H9 (cell line): ENCODE results near the gene EPHB2. TPM values are rescaled to one million over a fixed set of nuclear protein-coding genes. Genes with fewer than 3 reads are reported as not detected.

Experiments used
- DNase-seq: peaks from one replicate; pipeline ENCODE4 v3.0.0-alpha.2; 2017
- H2AFZ ChIP-seq: one replicate; pipeline ENCODE4 v1.6.1; 2013; ENCODE audit warnings: mild to moderate bottlenecking, low read length, control low read depth, moderate library complexity
- H2AK5ac ChIP-seq: 2 replicates; pipeline ENCODE4 v1.6.1; 2013; ENCODE audit warnings: low read length, control low read depth, mixed read lengths; ENCODE audit not compliant: insufficient read length
- H2BK120ac ChIP-seq: one replicate; pipeline ENCODE4 v1.6.1; 2013; ENCODE audit warnings: low read depth, mild to moderate bottlenecking, low read length, control low read depth, inconsistent platforms; ENCODE audit not compliant: poor library complexity, severe bottlenecking
- H2BK12ac ChIP-seq: 2 replicates; pipeline ENCODE4 v1.6.1; 2013; ENCODE audit warnings: low read length, control low read depth, mixed read lengths, low read depth; ENCODE audit not compliant: insufficient read length
- H2BK15ac ChIP-seq: 2 replicates; pipeline ENCODE4 v1.6.1; 2013; ENCODE audit warnings: low read depth, low read length, control low read depth
- H2BK20ac ChIP-seq: one replicate; pipeline ENCODE4 v1.6.1; 2013; ENCODE audit warnings: low read depth, mild to moderate bottlenecking, low read length, control low read depth, inconsistent platforms; ENCODE audit not compliant: poor library complexity, severe bottlenecking
- H2BK5ac ChIP-seq: 2 replicates; pipeline ENCODE4 v1.6.1; 2013; ENCODE audit warnings: low read length, control low read depth, mixed read lengths; ENCODE audit not compliant: insufficient read length
- H3K14ac ChIP-seq: 2 replicates; pipeline ENCODE4 v1.6.1; 2013; ENCODE audit warnings: low read length, control low read depth; ENCODE audit not compliant: insufficient read depth
- H3K18ac ChIP-seq: 2 replicates; pipeline ENCODE4 v1.6.1; 2013; ENCODE audit warnings: low read depth, mild to moderate bottlenecking, mixed read lengths, low read length, control low read depth; ENCODE audit not compliant: insufficient read length
- H3K23ac ChIP-seq: 2 replicates; pipeline ENCODE4 v1.6.1; 2013; ENCODE audit warnings: low read length, control low read depth, mixed read lengths, low read depth; ENCODE audit not compliant: insufficient read length
- H3K23me2 ChIP-seq: 2 replicates; pipeline ENCODE4 v1.6.1; 2013; ENCODE audit warnings: low read depth, mild to moderate bottlenecking, mixed read lengths, low read length, control low read depth; ENCODE audit not compliant: insufficient read length, poor library complexity, severe bottlenecking
- H3K27ac ChIP-seq: 2 replicates; pipeline ENCODE4 v1.5.1; 2013; ENCODE audit warnings: low read length, control low read depth, mixed read lengths, low read depth; ENCODE audit not compliant: insufficient read length
- H3K27me3 ChIP-seq: 2 replicates; pipeline ENCODE4 v1.6.1; 2013; ENCODE audit warnings: low read length, control low read depth, inconsistent platforms; ENCODE audit not compliant: insufficient read depth
- H3K4ac ChIP-seq: 2 replicates; pipeline ENCODE4 v1.6.1; 2013; ENCODE audit warnings: low read depth, mild to moderate bottlenecking, control low read depth, inconsistent platforms, low read length, moderate library complexity
- H3K4me1 ChIP-seq: 2 replicates; pipeline ENCODE4 v1.6.1; 2013; ENCODE audit warnings: low read length, control low read depth, inconsistent platforms; ENCODE audit not compliant: insufficient read depth
- H3K4me2 ChIP-seq: 2 replicates; pipeline ENCODE4 v1.6.1; 2013; ENCODE audit warnings: low read length, control low read depth, mixed read lengths; ENCODE audit not compliant: insufficient read length, insufficient read depth
- H3K56ac ChIP-seq: 2 replicates; pipeline ENCODE4 v1.6.1; 2013; ENCODE audit warnings: low read depth, mild to moderate bottlenecking, mixed read lengths, low read length, control low read depth; ENCODE audit not compliant: insufficient read length
- H3K79me1 ChIP-seq: 2 replicates; pipeline ENCODE4 v1.6.1; 2013; ENCODE audit warnings: low read depth, mild to moderate bottlenecking, moderate library complexity, low read length, control low read depth, inconsistent platforms; ENCODE audit not compliant: insufficient read depth, poor library complexity, severe bottlenecking
- H3K79me2 ChIP-seq: 2 replicates; pipeline ENCODE4 v1.6.1; 2013; ENCODE audit warnings: low read length, control low read depth, inconsistent platforms; ENCODE audit not compliant: insufficient read depth
- H3K9ac ChIP-seq: 2 replicates; pipeline ENCODE4 v1.6.1; 2013; ENCODE audit warnings: low read length, control low read depth, mixed read lengths; ENCODE audit not compliant: insufficient read length; ENCODE audit errors: extremely low read depth
- H3K9me3 ChIP-seq: one replicate; pipeline ENCODE4 v1.6.1; 2013; ENCODE audit warnings: low read depth, low read length, inconsistent platforms; ENCODE audit not compliant: control insufficient read depth
- H3T11ph ChIP-seq: one replicate; pipeline ENCODE4 v1.6.1; 2013; ENCODE audit warnings: mild to moderate bottlenecking, low read length, control low read depth, inconsistent platforms
- H4K20me1 ChIP-seq: one replicate; pipeline ENCODE4 v1.6.1; 2013; ENCODE audit not compliant: control insufficient read depth, insufficient read length, insufficient read depth
- H4K5ac ChIP-seq: 2 replicates; pipeline ENCODE4 v1.6.1; 2013; ENCODE audit warnings: low read depth, mild to moderate bottlenecking, mixed read lengths, low read length, control low read depth; ENCODE audit not compliant: insufficient read length
- H4K8ac ChIP-seq: replicated peaks from 2 replicates; pipeline ENCODE4 v1.6.1; 2013; ENCODE audit warnings: low read length, control low read depth, mixed read lengths, low read depth; ENCODE audit not compliant: insufficient read length
- H4K91ac ChIP-seq: 2 replicates; pipeline ENCODE4 v1.6.1; 2013; ENCODE audit warnings: low read depth, mild to moderate bottlenecking, moderate library complexity, mixed read lengths, low read length, control low read depth; ENCODE audit not compliant: insufficient read length
- H3K27ac Mint-ChIP-seq, 3 experiments: 2 replicates in 2 of 3; 3 replicates in 1 of 3; pipeline ENCODE4 v1.8.0; 2020 to 2021; ENCODE audit warnings: mixed read lengths in 3 of 3, mild to moderate bottlenecking in 1 of 3, moderate library complexity in 1 of 3
- H3K27me3 Mint-ChIP-seq: 2 replicates; pipeline ENCODE4 v1.8.0; 2021; ENCODE audit warnings: low read depth, mild to moderate bottlenecking, moderate library complexity, mixed read lengths
- H3K36me3 Mint-ChIP-seq, 3 experiments: 2 replicates in 2 of 3; 3 replicates in 1 of 3; pipeline ENCODE4 v1.8.0; 2020 to 2021; ENCODE audit warnings: low read depth in 3 of 3, mixed read lengths in 3 of 3; ENCODE audit not compliant: insufficient read depth in 1 of 3
- H3K4me1 Mint-ChIP-seq, 2 experiments: 2 replicates each; pipeline ENCODE4 v1.8.0; 2020; ENCODE audit warnings: mixed read lengths in 2 of 2
- H3K4me3 Mint-ChIP-seq, 2 experiments: 2 replicates in 1 of 2; 3 replicates in 1 of 2; pipeline ENCODE4 v1.8.0; 2020 to 2021; ENCODE audit warnings: mild to moderate bottlenecking in 2 of 2, mixed read lengths in 2 of 2, moderate library complexity in 1 of 2
- H3K9me3 Mint-ChIP-seq, 2 experiments: 2 replicates in 1 of 2; 3 replicates in 1 of 2; pipeline ENCODE4 v1.8.0; 2020; ENCODE audit warnings: mild to moderate bottlenecking in 2 of 2, mixed read lengths in 2 of 2, moderate library complexity in 1 of 2
- CTCF ChIP-seq: fragments of 200-600 bp; sonication (generic); conservative IDR thresholded peaks from 3 replicates; pipeline ENCODE4 v1.8.0; 2021; ENCODE audit warnings: antibody characterized with exemption, mild to moderate bottlenecking
- WGBS: extraction: QIAGEN DNeasy Blood & Tissue Kit; methylation state at CpG from one replicate; pipeline ENCODE4 v1.1.7; 2013; ENCODE audit warnings: missing lambda C conversion rate, low lambda C conversion rate, mixed read lengths; ENCODE audit not compliant: insufficient read length; ENCODE audit errors: extremely low coverage; 5-methylcytosine and 5-hydroxymethylcytosine counted together
- total RNA-seq: library from RNA; stranded (reverse); gene quantifications from 2 replicates; pipeline ENCODE4 v1.2.1, GENCODE V29; 2021

Gene EPHB2
- total RNA-seq, 1 experiment from 2014 or later: 9.5 TPM

GRCh38 chr1:22808676-22809483 is 98.2 kb downstream of the EPHB2 start:
- no peak overlapping the region; a peak in 1 of 5 replicates for H3K4me3 Mint-ChIP-seq
- H3K27me3 Mint-ChIP-seq: no peaks in the 10 kb centered on the region
- Histone ChIP-seq H3K18ac (no peak overlapping the region), H3K4me2 (no peak overlapping the region), H3K9ac (no peak overlapping the region), H2BK120ac (no peak overlapping the region), H3K79me1 (no peaks in the 10 kb centered on the region), H2BK12ac (no peak overlapping the region), H2BK15ac (no peak overlapping the region), H4K8ac (no peak overlapping the region), H3K27ac (no peak overlapping the region), H4K91ac (no peak overlapping the region), H3K27me3 (no peaks in the 10 kb centered on the region), H4K20me1 (no peaks in the 10 kb centered on the region), H3K23me2 (no peaks in the 10 kb centered on the region), H3K56ac (no peak overlapping the region), H3K23ac (no peak overlapping the region), H2BK20ac (no peak overlapping the region), H3K14ac (no peak overlapping the region), H2BK5ac (no peak overlapping the region), H2AFZ (no peak overlapping the region), H3T11ph (no peak overlapping the region), H4K5ac (no peak overlapping the region), H2AK5ac (no peak overlapping the region), H3K79me2 (no peaks in the 10 kb centered on the region), H3K4ac (no peak overlapping the region), H3K4me1 (peaks cover 4% of the 10 kb centered on the region; the same call in 1 of the 2 replicates), H3K9me3 (no peaks in the 10 kb centered on the region)
- peaks cover 28 to 37% of the 10 kb centered on the region in 2 experiments for H3K4me1 Mint-ChIP-seq
- H3K9me3 Mint-ChIP-seq: no peaks in the 10 kb centered on the region; a peak in 1 of 5 replicates
- peak overlapping the region in 2 of 3 experiments; percentile 44 to 53; a peak in 3 of 7 replicates for H3K27ac Mint-ChIP-seq
- no CpG with 5 or more reads among the region's 15 CpGs for WGBS
- no peak for TF ChIP-seq CTCF
- H3K36me3 Mint-ChIP-seq: no peaks in the 10 kb centered on the region
- no peak for DNase-seq
